ENCODE measurements around the gene CYP2C19.
"Not testable (repeated sequence)": the region's sequence is repeated elsewhere in the genome, so short reads cannot be mapped to it uniquely, and the experiment has no call there.

GRCh38 chr10:94800551-94800950 is 38.1 kb downstream of the CYP2C19 start:
- TF ChIP-seq, protein P1, sequence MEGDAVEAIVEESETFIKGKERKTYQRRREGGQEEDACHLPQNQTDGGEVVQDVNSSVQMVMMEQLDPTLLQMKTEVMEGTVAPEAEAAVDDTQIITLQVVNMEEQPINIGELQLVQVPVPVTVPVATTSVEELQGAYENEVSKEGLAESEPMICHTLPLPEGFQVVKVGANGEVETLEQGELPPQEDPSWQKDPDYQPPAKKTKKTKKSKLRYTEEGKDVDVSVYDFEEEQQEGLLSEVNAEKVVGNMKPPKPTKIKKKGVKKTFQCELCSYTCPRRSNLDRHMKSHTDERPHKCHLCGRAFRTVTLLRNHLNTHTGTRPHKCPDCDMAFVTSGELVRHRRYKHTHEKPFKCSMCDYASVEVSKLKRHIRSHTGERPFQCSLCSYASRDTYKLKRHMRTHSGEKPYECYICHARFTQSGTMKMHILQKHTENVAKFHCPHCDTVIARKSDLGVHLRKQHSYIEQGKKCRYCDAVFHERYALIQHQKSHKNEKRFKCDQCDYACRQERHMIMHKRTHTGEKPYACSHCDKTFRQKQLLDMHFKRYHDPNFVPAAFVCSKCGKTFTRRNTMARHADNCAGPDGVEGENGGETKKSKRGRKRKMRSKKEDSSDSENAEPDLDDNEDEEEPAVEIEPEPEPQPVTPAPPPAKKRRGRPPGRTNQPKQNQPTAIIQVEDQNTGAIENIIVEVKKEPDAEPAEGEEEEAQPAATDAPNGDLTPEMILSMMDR (IDR thresholded peaks at IDR 0.05), result not testable (repeated sequence)
- TF ChIP-seq POLR2A (IDR thresholded peaks at IDR 0.05), result not testable (repeated sequence)

Data from lower leg skin (tissue), 3 donors.